Ecto neural progenitor cell (in vitro differentiated cells): ENCODE results near the gene CEACAM21.

Experiments
- DNase-seq: peaks from one replicate; pipeline ENCODE4 v3.0.0-alpha.2; 2018; ENCODE audit warnings: low spot score

Gene CEACAM21

GRCh38 chr19:41619018-41619556 lies 43.1 kb downstream of the CEACAM21 start:
- DNase-seq, result peak; percentile 13

GRCh38 chr19:41620171-41620570 lies 44.2 kb downstream of the CEACAM21 start:
- DNase-seq, result peak; percentile 30

- no peak for DNase-seq
Observed at GRCh38 chr19:41621226-41621625, 45.3 kb downstream of the CEACAM21 start.

- peak; percentile 11 for DNase-seq
Observed at GRCh38 chr19:41621654-41622053, 45.7 kb downstream of the CEACAM21 start.

GRCh38 chr19:41623360-41623759 lies 47.4 kb downstream of the CEACAM21 start:
- no peak for DNase-seq

- DNase-seq, result peak; percentile 22
Observed at GRCh38 chr19:41624515-41624914, 48.5 kb downstream of the CEACAM21 start.

GRCh38 chr19:41624937-41625336 lies 49.0 kb downstream of the CEACAM21 start:
- DNase-seq, result peak; percentile 32

GRCh38 chr19:41626278-41626677 lies 50.3 kb downstream of the CEACAM21 start:
- no peak for DNase-seq

- DNase-seq, result no peak
Observed at GRCh38 chr19:41626877-41627276, 50.9 kb downstream of the CEACAM21 start, which contains the start of gene CEACAM4. TSS of gene CEACAM4 (minus strand) at chr19:41627074. CDS start at chr19:41626963, 111 bp downstream.

- no peak for DNase-seq
Observed at GRCh38 chr19:41627966-41628675, 52.2 kb downstream of the CEACAM21 start.
